NCI-H1694 treated with DMSO at 0.1 percent for 48 hours (cell line): ENCODE results near the gene SLC24A3.

Source experiments
- DNase-seq: peaks from one replicate; lab custom pipeline; 2025; lab: John Stamatoyannopoulos, UW

Gene SLC24A3

DNA sequence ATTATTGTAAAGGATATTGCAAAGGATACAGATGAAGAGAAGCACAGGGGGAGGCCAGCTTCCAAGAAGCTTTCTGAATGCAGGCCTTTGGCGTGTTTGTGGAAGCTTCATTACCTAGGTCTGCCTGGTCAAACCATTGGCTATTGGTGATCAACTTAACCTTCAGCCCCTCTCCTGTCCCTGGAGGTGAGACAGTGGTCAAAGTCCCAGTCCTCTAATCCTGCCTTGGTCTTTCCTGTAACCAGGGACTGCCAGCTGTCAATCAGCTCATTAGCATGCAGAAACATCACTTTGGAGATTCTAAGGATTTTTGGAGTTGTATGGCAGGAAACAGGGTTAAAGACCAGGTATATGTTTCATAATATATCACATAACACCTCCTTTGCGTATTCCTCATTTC, 558.6 kb downstream of the SLC24A3 start:
- no peak for DNase-seq
